ENCODE data around the gene WFIKKN1. TPM values are rescaled to one million over a fixed set of nuclear protein-coding genes. Genes with fewer than 3 reads are reported as not detected.

Gene WFIKKN1
- total and polyA plus RNA-seq, 2 of the 4 experiments (the other 2 are of a cell fraction): 0.10 TPM; not detected in 1

- WGBS, 2 experiments (ENCODE audit: extremely low coverage in 2 of 2, insufficient read length in 1 of 2): no CpG with 5 or more reads among the region's 13 CpGs
- ChIA-PET CTCF (no interaction called here), POLR2A (ENCODE audit: unreplicated experiment) (no interaction called here)
- Histone ChIP-seq H3K27ac (ENCODE audit: insufficient read depth, low read length) (no peak overlapping the region), H3K4me1 (ENCODE audit: control insufficient read depth, insufficient read depth, low read length) (no peaks in the 10 kb centered on the region), H2AK5ac (ENCODE audit: low read depth, low read length) (no peak overlapping the region), H3K36me3 (ENCODE audit: control insufficient read depth, insufficient read depth, low read length) (0 out of 2 replicates have a peak, but pooled peaks cover 2% of the 10 kb centered on the region), H3K9me1 (ENCODE audit: insufficient read depth, low read length) (peaks cover 3% of the 10 kb centered on the region; the same call in 1 of the 2 replicates), H2AFZ (replicated peaks; ENCODE audit: low read length, poor library complexity) (no peak overlapping the region), H2BK20ac (ENCODE audit: low read depth, low read length) (no peak overlapping the region), H3K14ac (replicated peaks; ENCODE audit: low read depth, low read length) (no peak overlapping the region), H3K4ac (ENCODE audit: low read depth, low read length) (no peak overlapping the region), H3K4me3 (ENCODE audit: insufficient read depth, low read depth, low read length) (no peak overlapping the region), H4K20me1 (ENCODE audit: insufficient read depth, low read length) (peaks cover 17% of the 10 kb centered on the region), H3K23ac (ENCODE audit: low read depth, low read length) (no peak overlapping the region), H3K9me3 (ENCODE audit: control insufficient read depth, insufficient read depth, low read length) (no peaks in the 10 kb centered on the region; the same call in 1 of the 2 replicates), H3K18ac (ENCODE audit: low read depth, low read length) (no peak overlapping the region), H2BK120ac (ENCODE audit: low read depth, low read length) (no peak overlapping the region), H2AK9ac (replicated peaks; ENCODE audit: low read depth, low read length, poor library complexity) (no peak overlapping the region), H3K27me3 (ENCODE audit: control insufficient read depth, insufficient read depth, low read length) (no peaks in the 10 kb centered on the region), H2BK15ac (ENCODE audit: low read depth, low read length) (no peak overlapping the region), H2BK5ac (ENCODE audit: low read depth, low read length, poor library complexity, severe bottlenecking) (no peak overlapping the region), H3K79me1 (ENCODE audit: low read depth in 1 of 2, low read length in 2 of 2) (peaks cover 12 to 36% of the 10 kb centered on the region in 2 experiments), H4K5ac (ENCODE audit: low read depth, low read length) (no peak overlapping the region), H3K9ac (ENCODE audit: low read depth, low read length) (no peak overlapping the region), H4K91ac (ENCODE audit: insufficient read depth, low read depth, low read length) (no peak overlapping the region), H3K4me2 (ENCODE audit: low read depth, low read length) (no peak overlapping the region), H3K56ac (ENCODE audit: extremely low read depth, insufficient read depth, low read length) (no peak overlapping the region), H4K8ac (ENCODE audit: low read depth in 2 of 2, low read length in 2 of 2) (no peak overlapping the region)
- in situ Hi-C loops (cut with MboI; ENCODE audit: low sequenced_read_pairs) (no loop called here), dilution Hi-C loops (cut with HindIII; ENCODE audit: low sequenced_read_pairs, unreplicated experiment) (no loop called here), intact Hi-C loops (cut with micrococcal nuclease) (no loop called here)
- no TSS peak for BruUV-seq (replicated peaks)
- TF ChIP-seq MXI1 (IDR thresholded peaks at IDR 0.05; ENCODE audit: borderline replicate concordance, low read depth, low read length) (no peak), RAD21 (IDR thresholded peaks at IDR 0.05; ENCODE audit: low read length) (no peak), POLR2A (IDR thresholded peaks at IDR 0.05; ENCODE audit: low read depth, low read length) (no peak), RCOR1 (IDR thresholded peaks at IDR 0.05; ENCODE audit: insufficient replicate concordance, low read length) (no peak), CEBPB (IDR thresholded peaks at IDR 0.05; ENCODE audit: low read depth, low read length) (no peak), RFX5 (IDR thresholded peaks at IDR 0.05; ENCODE audit: low read depth, low read length) (no peak), ELK1 (IDR thresholded peaks at IDR 0.05; ENCODE audit: borderline replicate concordance, low read depth, low read length) (no peak), MAZ (IDR thresholded peaks at IDR 0.05; ENCODE audit: borderline replicate concordance, low read depth, low read length) (no peak), CTCF (conservative IDR thresholded peaks at IDR 0.05; ENCODE audit: low read depth, low read length) (no peak), NFE2L2 (IDR thresholded peaks at IDR 0.05; ENCODE audit: low read depth, low read length) (no peak), CHD1 (IDR thresholded peaks at IDR 0.05; ENCODE audit: low read depth, low read length) (no peak), FOS (IDR thresholded peaks at IDR 0.05; ENCODE audit: low read depth, low read length) (no peak), BHLHE40 (IDR thresholded peaks at IDR 0.05; ENCODE audit: low read depth, low read length) (no peak)
- ATAC-seq (ENCODE audit: low read depth) (no peak), DNase-seq (no peak)
These were observed 21.5 kb upstream of the WFIKKN1 start for GRCh38 chr16:609316-609715.
